Activated CD4-positive, alpha-beta T cell treated with anti-CD3 and anti-CD28 coated beads for 36 hours (primary cell): Measurements from ENCODE around the gene ATP2B1. TPM values are rescaled to one million over a fixed set of nuclear protein-coding genes. Genes with fewer than 3 reads are reported as not detected.

Experiments used
- ATAC-seq: fragments of 200-7000 bp; cut with Tn5 transposase; one replicate; pipeline ENCODE4 v1.10.0; 2021; ENCODE audit warnings: mild to moderate bottlenecking, moderate library complexity
- CTCF ChIA-PET: fragments of 350-600 bp; sonication (Branson Sonifier 250); formaldehyde crosslinking; loops from one replicate; lab custom pipeline; 2021; ENCODE audit warnings: antibody characterized with exemption; lab: Charles Lee
- POLR2A ChIA-PET: fragments of 350-600 bp; sonication (Branson Sonifier 250); formaldehyde crosslinking; loops from one replicate; lab custom pipeline; 2021; ENCODE audit warnings: antibody characterized with exemption, inconsistent platforms; lab: Charles Lee
- DNase-seq: peaks from one replicate; pipeline ENCODE4 v3.0.0-alpha.2; 2020
- H3K27ac Mint-ChIP-seq: one replicate; pipeline ENCODE4 v1.8.0; 2021; ENCODE audit warnings: mixed read lengths
- H3K27me3 Mint-ChIP-seq: one replicate; pipeline ENCODE4 v1.8.0; 2021; ENCODE audit warnings: mixed read lengths
- H3K36me3 Mint-ChIP-seq: one replicate; pipeline ENCODE4 v1.8.0; 2021; ENCODE audit warnings: low read depth, mixed read lengths
- H3K4me1 Mint-ChIP-seq: one replicate; pipeline ENCODE4 v1.8.0; 2021; ENCODE audit warnings: mixed read lengths
- H3K4me3 Mint-ChIP-seq: one replicate; pipeline ENCODE4 v1.8.0; 2021; ENCODE audit warnings: mild to moderate bottlenecking, moderate library complexity, mixed read lengths
- H3K9me3 Mint-ChIP-seq: one replicate; pipeline ENCODE4 v1.8.0; 2021; ENCODE audit warnings: low read depth, mixed read lengths
- intact Hi-C, 2 experiments: fragments of 100-400 bp; cut with DNase I in 1 of 2; cut with micrococcal nuclease in 1 of 2; formaldehyde crosslinking; loops; one replicate each; pipeline versions ENCODE4 v1.14.2 to v1.15.1; 2022 to 2024; cut with DNase I, micrococcal nuclease
- total RNA-seq, 2 experiments: library from RNA; stranded (reverse); gene quantifications; one replicate each; pipeline ENCODE4 v1.2.3, GENCODE V29; 2021

ATP2B1 gene
- total RNA-seq, 2 experiments from 2014 or later, result 18.8 to 19.7 TPM

DNA sequence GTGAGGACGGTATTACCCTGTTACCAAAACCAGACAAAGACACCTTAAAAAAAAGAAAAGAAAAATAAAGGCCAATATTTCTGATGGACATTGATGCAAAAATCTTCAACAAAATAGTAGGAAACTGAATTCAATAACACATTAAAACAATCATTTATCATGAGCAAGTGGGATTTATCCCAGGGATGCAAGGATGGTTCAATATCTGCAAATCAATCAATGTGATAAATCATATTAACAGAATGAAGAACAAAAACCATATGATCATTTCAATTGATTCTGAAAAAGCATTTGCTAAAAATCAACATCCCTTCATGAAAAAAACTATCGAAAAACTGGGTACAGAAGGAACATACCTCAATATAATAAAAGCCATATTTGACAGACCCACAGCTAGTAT, 32.3 kb upstream of the ATP2B1 start:
- CTCF ChIA-PET, result no interaction called here
- POLR2A ChIA-PET, result no interaction called here

DNA sequence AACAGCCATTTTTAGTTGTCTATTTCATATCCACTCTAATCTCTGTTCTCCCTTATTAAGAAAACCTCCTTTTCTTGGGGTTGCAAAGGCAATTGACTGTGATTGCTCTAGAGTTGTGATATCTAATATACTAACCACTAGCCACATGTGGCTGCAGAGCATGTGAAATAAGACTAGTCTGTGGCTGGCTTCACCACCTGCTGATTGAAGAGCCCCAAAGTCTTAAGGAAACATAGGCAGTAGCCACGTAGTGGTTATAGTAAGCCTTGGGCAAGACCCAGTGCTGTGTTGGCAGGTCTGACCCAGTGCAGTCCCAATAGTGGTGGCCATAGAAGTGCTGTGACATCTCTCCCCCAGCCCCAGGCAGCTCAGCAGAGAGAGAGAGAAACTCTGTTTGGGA, 28.4 kb upstream of the ATP2B1 start:
- H3K27me3 Mint-ChIP-seq, result no peaks in the 10 kb centered on the region
- no peak overlapping the region for H3K27ac Mint-ChIP-seq
- no peak overlapping the region for H3K4me3 Mint-ChIP-seq
- DNase-seq (no peak), ATAC-seq (no peak)
- peaks cover 32% of the 10 kb centered on the region for H3K9me3 Mint-ChIP-seq
- peaks cover 5% of the 10 kb centered on the region for H3K4me1 Mint-ChIP-seq
- intact Hi-C loops, result no loop called here
- H3K36me3 Mint-ChIP-seq, result peaks cover 4% of the 10 kb centered on the region
- ChIA-PET CTCF (no interaction called here), POLR2A (no interaction called here)

More for the DNA sequence above, 32.3 kb upstream of the ATP2B1 start:
- H3K27me3 Mint-ChIP-seq, result no peaks in the 10 kb centered on the region
- H3K27ac Mint-ChIP-seq, result no peak overlapping the region
- DNase-seq (no peak), ATAC-seq (no peak)
- intact Hi-C loops, result no loop called here
- H3K4me1 Mint-ChIP-seq, result no peaks in the 10 kb centered on the region
- H3K4me3 Mint-ChIP-seq, result no peak overlapping the region
- H3K9me3 Mint-ChIP-seq, result peaks cover 33% of the 10 kb centered on the region
- H3K36me3 Mint-ChIP-seq, result peaks cover 4% of the 10 kb centered on the region

DNA sequence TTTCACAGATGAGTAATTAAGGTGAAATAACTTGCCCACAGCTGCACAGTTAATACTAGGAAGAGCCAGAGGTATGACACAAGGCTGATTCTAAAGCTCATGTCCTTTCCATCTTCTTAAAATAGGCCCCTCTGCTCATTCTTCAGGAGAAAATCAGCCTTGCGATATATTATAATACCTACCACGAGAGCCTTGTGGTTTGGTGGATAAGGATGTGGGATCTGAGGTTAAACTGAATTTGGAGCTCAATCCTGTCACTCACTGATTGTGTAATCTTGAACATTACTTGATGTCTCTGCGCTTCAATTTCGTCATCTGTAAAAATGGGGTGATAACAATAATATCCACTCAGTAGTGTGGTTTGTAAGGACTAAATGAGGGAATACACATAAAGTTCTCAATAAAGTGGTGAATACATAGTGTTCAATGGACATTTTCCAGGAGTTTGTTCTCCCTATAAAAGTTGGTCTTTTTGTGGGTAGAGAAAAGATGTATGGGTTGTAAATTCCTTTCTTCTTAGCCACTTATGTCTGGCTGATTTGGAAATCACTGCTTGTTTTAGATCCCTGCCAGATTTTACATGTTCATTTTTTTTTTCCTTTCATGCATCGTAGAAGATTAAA, 25.1 kb upstream of the ATP2B1 start:
- Mint-ChIP-seq H3K27me3 (no peaks in the 10 kb centered on the region), H3K4me3 (no peak overlapping the region), H3K36me3 (no peaks in the 10 kb centered on the region), H3K27ac (no peak overlapping the region), H3K9me3 (peaks cover 12% of the 10 kb centered on the region), H3K4me1 (peaks cover 5% of the 10 kb centered on the region)
- ChIA-PET CTCF (no interaction called here), POLR2A (no interaction called here)
- intact Hi-C loops, result no loop called here
- DNase-seq (no peak), ATAC-seq (no peak)

DNA sequence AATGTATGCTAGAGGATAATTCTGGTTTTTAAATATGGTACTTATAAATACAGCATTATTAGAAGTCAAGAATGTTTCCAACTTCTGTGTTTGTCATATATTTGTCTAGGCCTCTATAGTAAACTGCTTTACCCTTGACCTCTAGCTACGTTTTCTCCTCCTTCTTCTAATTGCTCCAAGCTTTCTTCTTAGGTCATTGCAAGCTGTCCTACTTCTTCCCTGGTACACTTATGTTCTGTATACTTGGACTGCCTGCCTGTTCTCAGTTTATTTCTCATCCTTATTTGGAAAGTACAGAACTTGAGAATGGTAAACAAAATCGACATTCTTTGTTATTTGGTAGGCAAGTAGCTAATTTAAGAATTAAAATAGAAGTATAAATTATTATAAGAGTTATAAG, 23.9 kb upstream of the ATP2B1 start:
- POLR2A ChIA-PET, result no interaction called here

DNA sequence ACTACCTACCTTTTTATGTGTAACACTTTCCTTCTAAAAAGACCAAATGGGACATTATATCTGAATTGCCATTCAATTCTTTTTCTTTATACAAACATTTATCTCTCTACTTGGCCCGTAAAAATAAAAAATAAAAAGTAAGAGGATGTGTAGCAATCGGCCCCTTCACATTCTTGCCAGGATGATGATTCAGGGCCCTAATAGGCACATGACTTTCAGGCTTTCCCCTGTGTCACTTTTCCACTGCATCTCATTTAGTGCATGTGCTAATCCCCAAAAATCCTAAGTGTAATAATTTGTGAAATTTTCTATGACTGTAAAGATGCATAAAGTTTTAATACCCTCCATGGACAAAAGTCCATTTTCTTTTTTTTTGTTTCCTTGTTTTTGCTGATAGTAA, 23.0 kb upstream of the ATP2B1 start:
- intact Hi-C loops, result no loop called here
- Mint-ChIP-seq H3K4me1 (peaks cover 7% of the 10 kb centered on the region), H3K4me3 (no peak overlapping the region), H3K9me3 (peaks cover 3% of the 10 kb centered on the region), H3K27me3 (no peaks in the 10 kb centered on the region), H3K27ac (no peak overlapping the region), H3K36me3 (no peaks in the 10 kb centered on the region)
- ChIA-PET CTCF (no interaction called here), POLR2A (no interaction called here)
- ATAC-seq, result no peak
- DNase-seq, result no peak

More for the DNA sequence above, 23.9 kb upstream of the ATP2B1 start:
- no peak overlapping the region for H3K4me3 Mint-ChIP-seq
- no peaks in the 10 kb centered on the region for H3K36me3 Mint-ChIP-seq
- no peak overlapping the region for H3K27ac Mint-ChIP-seq
- intact Hi-C loops, result no loop called here
- CTCF ChIA-PET, result no interaction called here
- H3K4me1 Mint-ChIP-seq, result peaks cover 5% of the 10 kb centered on the region
- DNase-seq (no peak), ATAC-seq (no peak)
- peaks cover 5% of the 10 kb centered on the region for H3K9me3 Mint-ChIP-seq
- H3K27me3 Mint-ChIP-seq, result no peaks in the 10 kb centered on the region

DNA sequence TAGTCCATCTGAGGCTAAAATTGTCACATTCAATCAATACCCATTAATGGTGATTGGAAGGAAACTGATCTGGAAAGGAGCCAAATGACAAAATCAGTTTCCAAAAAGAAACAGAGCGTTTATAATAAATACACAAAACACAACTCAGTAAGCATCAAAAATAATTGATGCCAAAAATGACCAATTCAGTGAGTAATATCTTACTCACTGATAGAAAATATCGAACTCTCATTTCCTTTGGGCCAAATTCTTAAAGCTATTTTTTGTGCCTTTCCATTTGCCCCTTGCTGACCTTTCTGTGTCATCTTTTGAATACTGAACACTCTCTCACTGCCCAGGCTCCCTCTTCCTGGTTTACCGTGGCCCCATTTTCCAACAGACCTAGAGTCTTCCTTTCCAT, 22.5 kb upstream of the ATP2B1 start:
- Mint-ChIP-seq H3K4me1 (peaks cover 7% of the 10 kb centered on the region), H3K27me3 (no peaks in the 10 kb centered on the region), H3K9me3 (peaks cover 3% of the 10 kb centered on the region), H3K4me3 (no peak overlapping the region), H3K36me3 (no peaks in the 10 kb centered on the region), H3K27ac (no peak overlapping the region)
- no peak for DNase-seq
- no peak for ATAC-seq
- ChIA-PET CTCF (no interaction called here), POLR2A (no interaction called here)
- intact Hi-C loops, result no loop called here

DNA sequence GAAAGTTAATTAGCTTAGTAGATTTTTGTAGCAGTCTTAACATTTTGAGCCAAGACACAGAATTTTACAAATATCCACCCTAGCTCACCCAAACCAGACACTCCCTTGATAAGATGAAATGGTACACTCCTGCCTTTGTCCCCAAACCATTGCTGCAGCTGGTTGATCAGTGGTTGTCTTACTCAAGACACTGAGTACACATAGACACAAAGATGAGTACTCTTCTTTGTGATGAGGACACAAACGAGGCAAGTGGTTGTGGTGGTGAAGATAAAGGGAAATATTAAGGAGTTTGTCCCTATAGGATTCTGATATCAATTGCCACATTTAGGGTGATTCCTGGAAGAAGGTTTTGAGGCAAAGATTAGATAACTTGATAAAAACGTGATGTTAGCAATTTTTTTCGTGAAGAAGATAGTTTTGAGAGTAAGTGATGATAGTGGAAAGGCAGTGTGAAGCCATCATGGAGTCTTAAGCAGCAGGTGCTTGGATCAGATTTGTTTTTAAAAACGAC, 21.4 kb upstream of the ATP2B1 start:
- ChIA-PET CTCF (interaction anchor here (0.5 kb wide), 1 partner anchor 326 kb away, joined by 3 read pairs; no protein-coding TSS in a partner anchor), POLR2A (no interaction called here)
- H3K27me3 Mint-ChIP-seq, result no peaks in the 10 kb centered on the region
- ATAC-seq (no peak), DNase-seq (no peak)
- H3K9me3 Mint-ChIP-seq, result peaks cover 3% of the 10 kb centered on the region
- H3K4me3 Mint-ChIP-seq, result no peak overlapping the region
- intact Hi-C loops, result no loop called here
- peaks cover 7% of the 10 kb centered on the region for H3K4me1 Mint-ChIP-seq
- no peaks in the 10 kb centered on the region for H3K36me3 Mint-ChIP-seq
- H3K27ac Mint-ChIP-seq, result no peak overlapping the region

DNA sequence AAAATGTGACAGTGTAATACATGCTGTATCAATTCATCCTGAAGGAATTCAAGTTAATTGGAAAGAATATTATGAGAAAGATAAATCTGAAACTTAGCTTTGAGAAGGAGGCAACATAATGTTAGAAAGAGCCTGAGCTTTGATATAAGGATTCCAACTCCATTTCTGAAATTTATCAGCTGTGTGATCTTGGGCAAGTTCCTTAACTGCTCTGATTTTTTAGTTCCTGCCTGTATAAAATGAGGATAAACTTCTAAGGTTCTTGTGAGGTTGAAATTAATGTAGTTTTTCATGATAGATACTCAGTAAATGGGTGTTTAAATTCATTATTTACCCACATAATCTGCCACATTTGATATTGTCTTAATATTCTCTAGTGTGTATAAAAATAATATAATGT, 14.6 kb upstream of the ATP2B1 start:
- H3K4me3 Mint-ChIP-seq, result no peak overlapping the region
- no peaks in the 10 kb centered on the region for H3K36me3 Mint-ChIP-seq
- no peaks in the 10 kb centered on the region for H3K9me3 Mint-ChIP-seq
- H3K27me3 Mint-ChIP-seq, result no peaks in the 10 kb centered on the region
- DNase-seq (no peak), ATAC-seq (no peak)
- H3K27ac Mint-ChIP-seq, result no peak overlapping the region
- peaks cover 3% of the 10 kb centered on the region for H3K4me1 Mint-ChIP-seq
- POLR2A ChIA-PET, result no interaction called here
- intact Hi-C loops, result no loop called here
- CTCF ChIA-PET, result no interaction called here

DNA sequence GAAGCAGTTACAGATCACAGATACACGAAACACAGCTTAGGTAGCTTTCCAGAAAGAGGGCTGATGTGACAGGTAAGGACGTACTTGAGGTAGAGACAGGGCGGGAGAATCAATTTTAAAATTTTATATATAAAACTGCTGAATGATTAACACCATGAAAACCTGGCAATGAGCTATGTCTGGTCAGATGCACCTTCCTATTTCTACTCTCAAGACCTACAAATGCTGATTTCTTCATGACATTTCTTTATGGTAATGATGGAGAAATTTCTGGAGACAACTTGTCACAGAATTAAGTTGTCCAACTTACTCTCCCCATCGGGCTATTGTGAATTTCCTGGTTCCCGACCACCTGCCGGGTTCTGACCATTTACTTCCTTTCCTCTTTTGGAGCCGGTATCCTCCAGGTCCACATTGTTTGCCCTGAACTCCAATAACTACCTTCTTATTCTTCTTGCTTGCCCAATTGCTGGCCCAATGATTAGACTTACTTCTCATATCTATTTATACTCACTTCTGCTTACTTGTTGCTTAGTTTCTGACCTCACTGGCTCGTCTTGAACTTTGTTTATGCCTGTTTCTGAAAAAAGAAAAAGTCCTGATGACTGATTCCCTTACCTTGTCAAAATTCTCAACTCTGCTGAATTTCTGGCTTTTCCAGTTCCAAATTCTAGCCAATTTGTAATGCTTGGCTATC, 12.8 kb upstream of the ATP2B1 start:
- Mint-ChIP-seq H3K27me3 (no peaks in the 10 kb centered on the region), H3K4me1 (no peaks in the 10 kb centered on the region), H3K9me3 (peaks cover 3% of the 10 kb centered on the region), H3K27ac (no peak overlapping the region), H3K36me3 (no peaks in the 10 kb centered on the region), H3K4me3 (no peak overlapping the region)
- CTCF ChIA-PET, result no interaction called here
- intact Hi-C loops, result no loop called here
- POLR2A ChIA-PET, result no interaction called here
- DNase-seq, result no peak
- ATAC-seq, result no peak

DNA sequence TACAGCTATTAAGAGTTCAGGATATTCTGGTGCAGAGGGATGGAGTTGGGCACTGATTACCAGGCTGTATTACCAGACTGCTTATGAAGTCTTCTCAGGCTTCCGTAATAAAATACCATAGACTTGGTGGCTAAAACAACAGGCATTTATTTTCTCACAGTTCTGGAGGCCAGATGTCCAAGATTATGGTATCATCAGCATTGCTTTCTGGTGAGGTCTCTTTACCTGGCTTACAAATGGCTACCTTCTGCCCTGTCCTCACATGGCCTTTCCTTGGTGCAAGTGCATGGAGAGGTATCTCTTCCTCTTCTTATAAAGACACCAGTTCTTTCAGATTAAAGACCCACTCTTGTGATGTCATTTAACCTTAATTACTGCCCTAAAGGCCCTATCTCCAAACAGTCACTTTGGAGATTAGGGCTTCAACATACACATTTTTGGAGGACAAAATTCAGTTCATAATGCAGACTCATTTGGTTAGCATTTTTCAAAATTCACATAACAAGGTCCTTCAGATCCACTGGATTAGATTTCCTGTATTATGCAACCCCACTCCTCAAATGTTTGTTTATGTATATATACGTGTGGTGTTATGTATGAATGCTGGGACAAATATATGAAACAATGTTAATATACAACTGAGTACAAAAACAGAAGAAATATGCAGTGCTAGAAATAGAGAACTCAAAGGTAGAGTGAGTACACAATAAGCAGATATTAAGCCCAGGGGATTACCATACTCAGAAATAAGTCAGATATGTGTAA, 9.3 kb upstream of the ATP2B1 start:
- ChIA-PET POLR2A (no interaction called here), CTCF (no interaction called here)
- Mint-ChIP-seq H3K27me3 (no peaks in the 10 kb centered on the region), H3K36me3 (no peaks in the 10 kb centered on the region), H3K4me3 (no peak overlapping the region), H3K4me1 (no peaks in the 10 kb centered on the region), H3K9me3 (peaks cover 21% of the 10 kb centered on the region), H3K27ac (no peak overlapping the region)
- no peak for ATAC-seq
- no peak for DNase-seq
- intact Hi-C loops, result no loop called here

DNA sequence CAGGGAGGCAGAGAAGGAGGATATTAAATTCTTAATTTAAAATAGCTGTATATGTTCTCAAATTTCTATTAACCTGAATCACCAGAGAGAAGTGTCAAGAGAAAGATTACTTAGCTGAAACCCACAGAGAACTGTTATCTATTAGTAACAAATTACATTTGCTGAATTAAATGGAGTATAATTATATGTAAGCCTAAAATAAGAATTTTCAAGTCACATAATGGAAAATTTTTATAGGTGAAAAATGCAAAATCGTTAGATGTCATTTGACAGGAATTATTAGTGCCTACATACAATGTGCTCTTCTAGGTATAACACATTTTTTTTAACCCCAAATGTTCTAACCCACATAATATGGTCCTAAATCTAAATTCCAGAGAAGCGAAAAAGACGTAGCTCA, 4.1 kb upstream of the ATP2B1 start:
- Mint-ChIP-seq H3K27ac (no peak overlapping the region), H3K4me3 (no peak overlapping the region), H3K36me3 (peaks cover 2% of the 10 kb centered on the region), H3K27me3 (no peaks in the 10 kb centered on the region), H3K9me3 (peaks cover 21% of the 10 kb centered on the region), H3K4me1 (peaks cover 5% of the 10 kb centered on the region)
- DNase-seq (no peak), ATAC-seq (no peak)
- POLR2A ChIA-PET, result no interaction called here
- CTCF ChIA-PET, result no interaction called here
- intact Hi-C loops, result no loop called here
